Hepatocyte (in vitro differentiated cells): ENCODE data around the gene NEDD4L. TPM values are rescaled to one million over a fixed set of nuclear protein-coding genes. Genes with fewer than 3 reads are reported as not detected.
"Not testable (repeated sequence)": the region's sequence is repeated elsewhere in the genome, so short reads cannot be mapped to it uniquely, and the experiment has no call there.

Experiments
- DNase-seq: peaks from one replicate; pipeline ENCODE4 v3.0.0-alpha.2; 2016; ENCODE audit warnings: low spot score
- H2AFZ ChIP-seq: fragments of 200-600 bp; sonication (generic); 2 replicates; pipeline ENCODE4 v1.6.0; 2016; ENCODE audit warnings: antibody characterized with exemption, mild to moderate bottlenecking
- H3K27ac ChIP-seq: fragments of 200-600 bp; sonication (generic); 2 replicates; pipeline ENCODE4 v1.5.1; 2016; ENCODE audit warnings: mild to moderate bottlenecking
- H3K27me3 ChIP-seq: fragments of 200-600 bp; sonication (generic); 2 replicates; pipeline ENCODE4 v1.6.1; 2016
- H3K36me3 ChIP-seq: fragments of 200-600 bp; sonication (generic); replicated peaks from 2 replicates; pipeline ENCODE4 v1.5.1; 2016; ENCODE audit warnings: low read depth; ENCODE audit not compliant: insufficient read depth
- H3K4me1 ChIP-seq: fragments of 200-600 bp; sonication (generic); 2 replicates; pipeline ENCODE4 v1.5.1; 2016; ENCODE audit warnings: mild to moderate bottlenecking, moderate library complexity; ENCODE audit not compliant: insufficient read depth
- H3K4me2 ChIP-seq: fragments of 200-600 bp; sonication (generic); 2 replicates; pipeline ENCODE4 v1.6.0; 2016
- H3K4me3 ChIP-seq: fragments of 200-600 bp; sonication (generic); 2 replicates; pipeline ENCODE4 v1.5.1; 2016; ENCODE audit warnings: mild to moderate bottlenecking
- H3K79me2 ChIP-seq: fragments of 200-600 bp; sonication (generic); 2 replicates; pipeline ENCODE4 v1.6.0; 2017; ENCODE audit warnings: mild to moderate bottlenecking
- H3K9me2 ChIP-seq: fragments of 200-600 bp; sonication (generic); replicated peaks from 2 replicates; pipeline ENCODE4 v1.6.0; 2017; ENCODE audit warnings: mild to moderate bottlenecking; ENCODE audit not compliant: insufficient read depth
- H3K9me3 ChIP-seq: fragments of 200-600 bp; sonication (generic); 2 replicates; pipeline ENCODE4 v1.5.1; 2016; ENCODE audit warnings: low read depth, mild to moderate bottlenecking
- H4K20me1 ChIP-seq: fragments of 200-600 bp; sonication (generic); 2 replicates; pipeline ENCODE4 v1.6.0; 2016; ENCODE audit warnings: mild to moderate bottlenecking; ENCODE audit not compliant: insufficient read depth, poor library complexity, severe bottlenecking
- CTCF ChIP-seq: fragments of 200-600 bp; sonication (generic); IDR thresholded peaks from 2 replicates; pipeline ENCODE4 v1.5.1; 2016; ENCODE audit warnings: antibody characterized with exemption, mild to moderate bottlenecking; ENCODE audit not compliant: poor library complexity
- EZH2 ChIP-seq: fragments of 200-600 bp; sonication (generic); IDR thresholded peaks from 2 replicates; pipeline ENCODE4 v1.6.1; 2016; ENCODE audit warnings: antibody characterized with exemption, mild to moderate bottlenecking, borderline replicate concordance
- EZH2phosphoT487 ChIP-seq: fragments of 200-600 bp; sonication (generic); IDR thresholded peaks from one replicate; pipeline ENCODE4 v1.6.1; 2018; ENCODE audit warnings: antibody characterized with exemption, mild to moderate bottlenecking, low read depth, moderate library complexity; ENCODE audit not compliant: unreplicated experiment, severe bottlenecking
- WGBS: methylation state at CpG from one replicate; pipeline ENCODE4 v1.1.6; 2016; ENCODE audit warnings: low lambda C conversion rate; ENCODE audit errors: missing lambda C conversion rate; 5-methylcytosine and 5-hydroxymethylcytosine counted together
- polyA plus RNA-seq: library from polyadenylated mRNA; unstranded; fragments of >200 nt; fragmentation: Nextera tagmentation; extraction: Ambion mirVana; gene quantifications from 2 replicates; pipeline ENCODE4 v1.2.1, GENCODE V29; 2016
- total RNA-seq: library from RNA; depleted of rRNA; stranded (reverse); fragments of >200 nt; gene quantifications from 2 replicates; pipeline ENCODE4 v1.2.3, GENCODE V29; 2014

NEDD4L gene
- total and polyA plus RNA-seq, 2 experiments from 2014 or later = 104 to 140 TPM

GRCh38 chr18:58431215-58431614 is 387.2 kb downstream of the NEDD4L start:
- H4K20me1 ChIP-seq = no peaks in the 10 kb centered on the region
- DNase-seq = no peak
- TF ChIP-seq CTCF (no peak), EZH2phosphoT487 (no peak), EZH2 (no peak)

DNA sequence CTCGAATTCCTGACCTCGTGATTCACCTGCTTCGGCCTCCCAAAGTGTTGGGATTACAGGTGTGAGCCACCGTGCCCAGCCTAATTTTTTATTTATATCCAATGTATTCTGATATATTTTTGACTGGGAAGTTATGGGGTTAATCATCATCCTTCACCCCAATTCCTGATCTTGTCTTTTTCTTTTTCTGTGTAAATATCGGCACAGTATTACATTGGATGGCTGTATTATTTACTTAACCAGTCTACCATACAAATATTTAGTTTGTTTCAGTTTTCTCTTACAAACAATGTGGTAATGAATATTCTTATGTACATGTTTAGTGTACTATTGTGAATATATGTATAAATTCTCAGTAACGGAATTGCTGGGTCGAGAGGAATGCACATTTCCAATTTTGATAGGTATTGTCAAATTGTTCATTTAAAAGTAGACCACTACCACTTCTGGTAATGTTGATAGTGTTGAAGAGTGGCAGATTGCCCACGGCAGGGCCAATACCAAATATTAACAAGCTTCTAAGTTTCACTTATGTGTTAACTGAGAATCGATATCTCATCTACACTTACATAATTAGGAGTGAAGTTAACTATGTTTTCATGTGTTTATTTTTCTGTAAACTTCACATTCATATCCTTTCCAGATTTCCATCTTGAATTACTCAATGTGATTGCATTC is 388.2 kb downstream of the NEDD4L start:
- Histone ChIP-seq H3K4me2 (no peak overlapping the region), H2AFZ (no peak overlapping the region), H3K4me3 (no peak overlapping the region), H3K9me3 (no peaks in the 10 kb centered on the region), H4K20me1 (no peaks in the 10 kb centered on the region), H3K4me1 (no peaks in the 10 kb centered on the region), H3K36me3 (no peaks in the 10 kb centered on the region), H3K27me3 (no peaks in the 10 kb centered on the region), H3K27ac (no peak overlapping the region), H3K9me2 (no peaks in the 10 kb centered on the region), H3K79me2 (no peaks in the 10 kb centered on the region)
- no peak for DNase-seq
- TF ChIP-seq CTCF (no peak), EZH2phosphoT487 (no peak), EZH2 (no peak)
- 92% methylated on average over 9 of the region's 9 CpGs for WGBS

More at GRCh38 chr18:58431215-58431614, 387.2 kb downstream of the NEDD4L start:
- Histone ChIP-seq H3K9me2 (no peaks in the 10 kb centered on the region), H3K9me3 (no peaks in the 10 kb centered on the region), H3K4me1 (no peaks in the 10 kb centered on the region), H3K27ac (no peak overlapping the region), H2AFZ (no peak overlapping the region), H3K79me2 (no peaks in the 10 kb centered on the region), H3K4me3 (no peak overlapping the region), H3K36me3 (no peaks in the 10 kb centered on the region), H3K4me2 (no peak overlapping the region), H3K27me3 (no peaks in the 10 kb centered on the region)
- WGBS = 61% methylated on average over 5 of the region's 5 CpGs

DNA sequence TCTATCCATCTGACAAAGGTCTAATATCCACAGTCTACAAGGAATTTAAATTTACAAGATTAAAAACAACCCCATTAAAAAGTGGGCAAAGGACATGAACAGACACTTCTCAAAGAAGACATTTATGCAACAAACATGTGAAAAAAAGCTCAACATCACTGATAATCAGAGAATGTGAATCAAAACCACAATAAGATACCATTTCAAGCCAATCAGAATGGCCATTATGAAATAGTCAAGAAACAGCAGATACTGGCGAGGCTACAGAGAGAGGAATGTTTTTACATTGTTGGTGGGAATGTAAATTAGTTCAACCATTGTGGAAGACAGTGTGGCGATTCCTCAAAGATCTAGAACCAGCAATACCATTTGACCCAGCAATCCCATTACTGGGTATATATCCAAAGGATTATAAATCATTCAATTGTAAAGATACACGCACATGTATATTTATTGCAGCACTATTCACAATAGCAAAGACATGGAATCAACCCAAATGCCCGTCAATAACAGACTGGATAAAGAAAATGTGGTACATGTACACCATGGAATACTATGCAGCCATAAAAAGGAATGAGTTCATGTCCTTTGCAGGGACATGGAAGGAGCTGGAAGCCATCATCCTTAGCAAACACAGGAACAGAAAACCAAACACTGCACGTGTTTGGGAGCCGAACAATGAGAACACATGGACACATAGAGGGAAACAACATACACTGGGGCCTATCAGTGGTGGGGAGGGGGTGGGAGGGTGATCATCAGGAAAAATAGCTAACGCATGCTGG is 391.4 kb downstream of the NEDD4L start:
- H3K9me2 ChIP-seq, H3K27me3 ChIP-seq, DNase-seq, H3K79me2 ChIP-seq, H3K4me3 ChIP-seq, H3K4me2 ChIP-seq, H4K20me1 ChIP-seq, H3K9me3 ChIP-seq, H3K27ac ChIP-seq, H3K4me1 ChIP-seq, H3K36me3 ChIP-seq, H2AFZ ChIP-seq: not testable (repeated sequence)
- 89% methylated on average over 7 of the region's 7 CpGs for WGBS
